Cardiac fibroblast (primary cell): Measurements from ENCODE around the gene OTOGL.

ENCODE experiments used
- DNase-seq, 2 donors: peaks; one replicate each; pipeline versions ENCODE4 v3.0.0 to v3.0.0-alpha.2; 2010; ENCODE audit warnings: low read depth in 2 of 2
- H3K4me3 ChIP-seq, 2 donors: replicated peaks in 1 of 2; 1 replicate in 1 of 2; 2 replicates in 1 of 2; pipeline ENCODE4 v1.5.1; 2011; ENCODE audit warnings: low read depth in 2 of 2, low read length in 2 of 2, mild to moderate bottlenecking in 2 of 2, moderate library complexity in 1 of 2
- CTCF ChIP-seq: IDR thresholded peaks from one replicate; pipeline ENCODE4 v1.5.1; 2011; ENCODE audit warnings: low read depth, mild to moderate bottlenecking, low read length, inconsistent platforms

The OTOGL gene

GRCh38 chr12:80257920-80258319 is 158.6 kb downstream of the OTOGL start:
- TF ChIP-seq CTCF = no peak
- DNase-seq = no peak
- H3K4me3 ChIP-seq = no peak overlapping the region

- no peak for TF ChIP-seq CTCF
- DNase-seq = no peak
- no peak overlapping the region for H3K4me3 ChIP-seq
These were observed 160.9 kb downstream of the OTOGL start for GRCh38 chr12:80260269-80260668.

GRCh38 chr12:80261403-80261802 is 162.1 kb downstream of the OTOGL start:
- H3K4me3 ChIP-seq = no peak overlapping the region
- DNase-seq = no peak
- TF ChIP-seq CTCF = no peak

GRCh38 chr12:80262346-80262745 is 163.0 kb downstream of the OTOGL start:
- H3K4me3 ChIP-seq = no peak overlapping the region
- TF ChIP-seq CTCF = no peak
- peak in 1 of 2 donors; percentile 25 for DNase-seq

DNA sequence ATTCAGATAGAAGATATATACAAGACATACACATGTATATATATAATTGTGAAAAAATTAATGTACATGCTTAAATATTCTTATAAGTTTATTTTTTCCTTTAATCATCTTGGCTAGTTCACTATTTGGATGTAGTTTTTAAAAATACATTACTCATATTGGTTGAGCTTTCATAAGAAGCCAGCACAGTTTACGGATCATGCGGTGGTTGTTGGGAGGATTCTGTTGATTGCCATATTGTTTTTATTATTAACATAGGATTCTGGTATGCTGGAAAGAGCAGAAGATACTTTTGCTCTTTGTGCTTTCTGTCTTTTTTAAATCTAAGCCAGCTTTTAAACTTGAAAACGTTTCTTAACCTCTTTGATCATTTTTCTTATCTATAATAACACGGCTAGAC is 163.4 kb downstream of the OTOGL start:
- no peak for TF ChIP-seq CTCF
- DNase-seq = peak in 1 of 2 donors; percentile 28

GRCh38 chr12:80264386-80264785 is 165.0 kb downstream of the OTOGL start:
- no peak for TF ChIP-seq CTCF
- DNase-seq = no peak
- no peak overlapping the region for H3K4me3 ChIP-seq

More for the DNA sequence above, 163.4 kb downstream of the OTOGL start:
- H3K4me3 ChIP-seq = no peak overlapping the region

GRCh38 chr12:80264891-80265290 is 165.6 kb downstream of the OTOGL start:
- no peak overlapping the region for H3K4me3 ChIP-seq
- no peak for DNase-seq
- TF ChIP-seq CTCF = no peak
